Epithelial cell of alveolus of lung (primary cell): Measurements from ENCODE around the gene FKBP1C. TPM values are rescaled to one million over a fixed set of nuclear protein-coding genes. Genes with fewer than 3 reads are reported as not detected.

Experiments
- total RNA-seq: library from RNA; depleted of rRNA; stranded (reverse); fragments of >200 nt; gene quantifications from 2 replicates; pipeline ENCODE4 v1.2.1, GENCODE V29; 2015

Gene FKBP1C
- 0.48 and 0.65 TPM in 2 replicates for total RNA-seq

DNA sequence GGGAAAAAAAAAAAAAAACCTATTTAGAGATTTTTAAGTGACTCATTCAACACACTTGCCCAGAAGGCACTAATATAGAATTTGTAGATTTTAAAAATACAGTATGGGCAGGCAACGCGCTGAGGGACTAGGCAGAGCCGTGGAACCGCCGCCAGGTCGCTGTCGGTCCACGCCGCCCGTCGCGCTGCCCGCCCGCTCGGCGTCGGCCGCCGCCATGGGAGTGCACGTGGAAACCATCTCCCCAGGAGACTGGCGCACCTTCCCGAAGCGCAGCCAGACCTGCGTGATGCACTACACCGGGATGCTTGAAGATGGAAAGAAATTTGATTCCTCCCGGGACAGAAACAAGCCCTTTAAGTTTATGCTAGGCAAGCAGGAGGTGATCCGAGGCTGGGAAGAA lies at the start of gene FKBP1C:
Gene FKBP1C, plus strand, starts transcription at position 127 of the 400 bp plus-strand sequence.

Other genes with a start within 250 kb of the FKBP1C start
- gene LGSN, start 108.5 kb downstream of the FKBP1C start, total RNA-seq = not detected in 2 replicates